GM10266 (cell line): ENCODE results near the gene PFKM.
"Not testable (repeated sequence)": the region's sequence is repeated elsewhere in the genome, so short reads cannot be mapped to it uniquely, and the experiment has no call there.

Experiments used
- DNase-seq: peaks from one replicate; pipeline ENCODE4 v3.0.0; 2012; ENCODE audit errors: extremely low spot score
- CTCF ChIP-seq: IDR thresholded peaks from 2 replicates; pipeline ENCODE4 v1.5.1; 2012; ENCODE audit warnings: mild to moderate bottlenecking, low read depth; ENCODE audit not compliant: control insufficient read depth, insufficient read depth; ENCODE audit errors: missing control alignments

The PFKM gene

GRCh38 chr12:48135027-48135426 is 15.9 kb downstream of the PFKM start:
- TF ChIP-seq CTCF: no peak
- no peak for DNase-seq

GRCh38 chr12:48142818-48143674 is 23.9 kb downstream of the PFKM start:
- DNase-seq: no peak
- TF ChIP-seq CTCF: no peak

GRCh38 chr12:48143898-48144297 is 24.7 kb downstream of the PFKM start:
- TF ChIP-seq CTCF: no peak
- DNase-seq: no peak

- no peak for DNase-seq
- no peak for TF ChIP-seq CTCF
Measured at GRCh38 chr12:48145981-48146380, 26.8 kb downstream of the PFKM start.

GRCh38 chr12:48151103-48151771 is 32.1 kb downstream of the PFKM start:
- no peak for DNase-seq
- TF ChIP-seq CTCF: no peak

GRCh38 chr12:48155786-48156185 is 36.6 kb downstream of the PFKM start:
- not testable (repeated sequence) for DNase-seq

GRCh38 chr12:48156652-48157017 is 37.5 kb downstream of the PFKM start:
- TF ChIP-seq CTCF: no peak
- no peak for DNase-seq
